Ascending aorta (tissue), 2 donors: ENCODE data around the gene ZNF26. TPM values are rescaled to one million over a fixed set of nuclear protein-coding genes. Genes with fewer than 3 reads are reported as not detected.

Experiments
- DNase-seq, 2 donors: peaks; one replicate each; pipeline ENCODE4 v3.0.0-alpha.2; 2019; ENCODE audit warnings: low spot score in 2 of 2
- H3K27ac ChIP-seq, 2 donors: fragments of 200-600 bp; sonication (generic); one replicate each; pipeline ENCODE4 v1.5.1; 2016 to 2017; ENCODE audit warnings: mild to moderate bottlenecking in 1 of 2
- H3K27me3 ChIP-seq: fragments of 200-600 bp; sonication (generic); one replicate; pipeline ENCODE4 v1.5.1; 2017
- H3K36me3 ChIP-seq, 2 donors: fragments of 200-600 bp; sonication (generic); one replicate each; pipeline ENCODE4 v1.5.1; 2016
- H3K4me1 ChIP-seq, 2 donors: fragments of 200-600 bp; sonication (generic); one replicate each; pipeline ENCODE4 v1.5.1; 2016 to 2017; ENCODE audit warnings: mild to moderate bottlenecking in 1 of 2
- H3K4me3 ChIP-seq, 2 donors: fragments of 200-600 bp; sonication (generic); one replicate each; pipeline ENCODE4 v1.5.1; 2016 to 2017; ENCODE audit warnings: mild to moderate bottlenecking in 1 of 2
- H3K9me3 ChIP-seq, 2 donors: fragments of 200-600 bp; sonication (generic); one replicate each; pipeline ENCODE4 v1.5.1; 2016
- CTCF ChIP-seq, 3 experiments: fragments of 200-600 bp in 2 of 3; fragments of 450-650 bp in 1 of 3; sonication (generic) in 2 of 3; IDR thresholded peaks; one replicate each; pipeline ENCODE4 v1.5.1; 2016 to 2019; ENCODE audit warnings: antibody characterized with exemption in 3 of 3, mild to moderate bottlenecking in 1 of 3, moderate library complexity in 1 of 3
- intact Hi-C: fragments of 100-400 bp; cut with DNase I; formaldehyde crosslinking; loops from one replicate; pipeline ENCODE4 v1.15.1; 2023
- total RNA-seq: library from RNA; depleted of rRNA; stranded (reverse); fragments of >200 nt; gene quantifications from one replicate; pipeline ENCODE4 v1.1.0, GENCODE V29; 2016

Gene ZNF26
- total RNA-seq, 1 donor from 2014 or later = 73.4 TPM

- Histone ChIP-seq H3K4me3 (no peak overlapping the region), H3K27me3 (no peaks in the 10 kb centered on the region), H3K27ac (no peak overlapping the region), H3K4me1 (peaks cover 0 to 2% of the 10 kb centered on the region in 2 donors), H3K36me3 (peaks cover 24 to 58% of the 10 kb centered on the region in 2 donors), H3K9me3 (peaks cover 74 to 82% of the 10 kb centered on the region in 2 donors)
- TF ChIP-seq CTCF (IDR thresholded peaks at IDR 0.05) = no peak
- DNase-seq = no peak
- intact Hi-C loops = no loop called here
Measured at GRCh38 chr12:132950844-132951535, 35.2 kb upstream of the ZNF26 start.

GRCh38 chr12:132951649-132952048 is 34.5 kb upstream of the ZNF26 start:
- DNase-seq = no peak
- H3K9me3 ChIP-seq = peaks cover 67 to 75% of the 10 kb centered on the region in 2 donors

GRCh38 chr12:132952371-132953162 is 33.6 kb upstream of the ZNF26 start:
- peaks cover 61 to 66% of the 10 kb centered on the region in 2 donors for H3K9me3 ChIP-seq
- TF ChIP-seq CTCF (IDR thresholded peaks at IDR 0.05) = no peak
- no peaks in the 10 kb centered on the region for H3K27me3 ChIP-seq
- intact Hi-C loops = no loop called here
- no peak overlapping the region for H3K4me3 ChIP-seq
- DNase-seq = no peak
- H3K36me3 ChIP-seq = peaks cover 16 to 42% of the 10 kb centered on the region in 2 donors
- H3K27ac ChIP-seq = no peak overlapping the region
- H3K4me1 ChIP-seq = peaks cover 0 to 2% of the 10 kb centered on the region in 2 donors

More at GRCh38 chr12:132951649-132952048, 34.5 kb upstream of the ZNF26 start:
- H3K4me3 ChIP-seq = no peak overlapping the region
- peaks cover 0 to 2% of the 10 kb centered on the region in 2 donors for H3K4me1 ChIP-seq
- peaks cover 17 to 51% of the 10 kb centered on the region in 2 donors for H3K36me3 ChIP-seq
- no peaks in the 10 kb centered on the region for H3K27me3 ChIP-seq
- intact Hi-C loops = no loop called here
- H3K27ac ChIP-seq = no peak overlapping the region
- TF ChIP-seq CTCF (IDR thresholded peaks at IDR 0.05) = no peak

- Histone ChIP-seq H3K4me1 (peaks cover 0 to 2% of the 10 kb centered on the region in 2 donors), H3K27me3 (no peaks in the 10 kb centered on the region), H3K27ac (no peak overlapping the region), H3K4me3 (no peak overlapping the region), H3K9me3 (peaks cover 56 to 61% of the 10 kb centered on the region in 2 donors), H3K36me3 (peaks cover 14 to 37% of the 10 kb centered on the region in 2 donors)
- TF ChIP-seq CTCF (IDR thresholded peaks at IDR 0.05) = no peak
- intact Hi-C loops = no loop called here
- no peak for DNase-seq
Measured at GRCh38 chr12:132953163-132953425, 33.1 kb upstream of the ZNF26 start.

- TF ChIP-seq CTCF (IDR thresholded peaks at IDR 0.05) = no peak
- Histone ChIP-seq H3K27me3 (no peaks in the 10 kb centered on the region), H3K36me3 (peaks cover 8 to 30% of the 10 kb centered on the region in 2 donors), H3K4me1 (peaks cover 0 to 2% of the 10 kb centered on the region in 2 donors), H3K9me3 (peaks cover 49 to 54% of the 10 kb centered on the region in 2 donors), H3K4me3 (no peak overlapping the region), H3K27ac (no peak overlapping the region)
- intact Hi-C loops = loop anchor here (2.0 kb wide), 1 partner anchor 45 kb away; no protein-coding TSS in a partner anchor
- DNase-seq = no peak
Measured at GRCh38 chr12:132953771-132954170, 32.4 kb upstream of the ZNF26 start.
